GM15510 (cell line): Measurements from ENCODE around the gene CYFIP1.

Source experiments
- POLR2A ChIP-seq: IDR thresholded peaks from 3 replicates; pipeline ENCODE4 v1.6.1; 2011; ENCODE audit warnings: borderline replicate concordance; ENCODE audit not compliant: insufficient read length; ENCODE audit errors: extremely low read depth

The CYFIP1 gene

GRCh38 chr15:22978691-22979237 is 1.4 kb downstream of the CYFIP1 start:
- no peak for TF ChIP-seq POLR2A

DNA sequence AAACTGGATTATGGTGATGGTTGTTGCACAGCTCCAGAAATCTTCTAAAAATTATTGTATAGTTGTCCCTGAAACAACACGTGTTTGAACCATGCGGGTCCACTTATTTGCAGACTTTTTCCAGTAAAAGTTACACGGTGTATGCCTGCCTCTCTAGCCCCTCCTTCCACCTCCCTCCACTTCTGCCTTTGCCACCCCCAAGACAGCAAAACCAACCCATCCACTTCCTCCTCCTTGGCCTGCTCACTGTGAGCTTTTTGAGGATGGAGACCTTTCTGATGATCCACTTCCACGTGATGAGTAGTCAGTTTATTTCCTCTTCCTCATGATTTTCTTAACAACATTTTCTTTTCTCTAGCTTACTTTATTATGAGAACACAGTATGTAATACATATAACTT is 5.4 kb downstream of the CYFIP1 start:
- no peak for TF ChIP-seq POLR2A

- TF ChIP-seq POLR2A, result no peak
Observed at GRCh38 chr15:22973987-22974386, 6.2 kb downstream of the CYFIP1 start.

DNA sequence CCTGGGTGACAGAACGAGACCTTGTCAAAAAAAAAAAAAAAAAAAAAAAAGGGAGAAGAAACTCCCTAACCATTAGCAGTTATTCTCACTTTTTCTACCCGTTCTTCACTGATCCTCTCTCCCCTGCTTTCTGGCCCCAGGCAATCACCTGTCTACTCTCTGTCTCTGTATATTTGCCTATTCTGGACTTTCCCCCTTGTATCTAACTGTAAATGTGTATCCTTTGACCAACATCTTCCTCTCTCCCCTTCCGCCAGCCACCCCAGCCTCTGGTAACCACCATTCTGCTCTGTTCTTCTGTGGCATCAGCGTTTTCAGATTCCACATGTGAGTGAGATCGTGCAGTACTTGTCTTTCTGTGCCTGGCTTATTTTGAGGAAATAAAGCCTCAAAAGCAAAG is 6.9 kb downstream of the CYFIP1 start:
- TF ChIP-seq POLR2A, result no peak

DNA sequence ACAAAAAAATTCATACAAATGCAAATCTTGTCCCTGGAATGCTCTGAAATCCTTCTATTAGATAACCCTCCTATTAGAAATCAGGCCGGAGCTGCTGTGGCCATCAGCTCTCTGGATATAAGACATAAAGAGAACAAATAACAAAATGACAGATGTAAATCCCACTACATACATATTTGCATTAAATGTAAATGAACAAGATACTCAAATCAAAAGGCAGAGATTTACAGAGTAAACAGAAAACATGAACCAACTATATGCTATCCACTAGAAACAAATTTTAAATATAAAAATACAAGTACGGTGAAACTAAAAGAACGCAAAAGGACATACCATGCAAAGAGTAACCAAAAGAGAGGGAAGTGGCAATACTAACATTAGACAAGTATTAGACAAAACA is 10.7 kb downstream of the CYFIP1 start:
- TF ChIP-seq POLR2A, result no peak

- TF ChIP-seq POLR2A, result no peak
Observed at GRCh38 chr15:22968366-22968765, 11.8 kb downstream of the CYFIP1 start.

DNA sequence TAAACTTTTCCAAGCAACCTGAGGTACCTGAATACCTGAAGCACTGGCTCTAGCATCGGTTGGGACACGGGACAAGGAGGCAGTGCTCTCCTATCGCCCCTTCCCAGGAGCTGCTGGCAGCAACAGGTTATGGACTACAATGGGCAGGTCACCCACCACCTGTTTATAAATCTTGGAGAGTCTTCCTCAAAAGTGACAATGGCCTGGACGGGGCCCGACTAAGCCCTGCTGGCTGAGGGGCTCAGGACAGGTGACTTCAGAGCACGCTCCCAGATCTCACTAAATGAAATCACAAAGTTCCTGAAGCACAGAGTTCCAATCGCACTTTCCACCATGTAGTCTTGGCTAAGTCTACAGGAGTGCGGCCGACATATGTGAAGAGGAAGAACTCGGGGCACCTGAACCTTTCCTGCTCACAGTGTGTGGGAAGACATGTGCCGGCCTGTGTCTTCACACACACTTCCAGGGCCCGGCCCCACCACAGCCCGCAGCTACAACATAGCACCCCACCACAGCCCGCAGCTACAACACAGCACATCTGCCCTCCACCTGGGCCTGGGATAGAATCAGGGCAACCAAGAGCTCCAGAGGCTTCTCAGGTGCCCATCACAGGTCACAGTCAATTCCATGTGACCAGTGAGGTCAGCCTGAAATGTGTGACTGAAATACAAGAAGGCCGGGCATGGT is 12.9 kb downstream of the CYFIP1 start:
- TF ChIP-seq POLR2A, result no peak

DNA sequence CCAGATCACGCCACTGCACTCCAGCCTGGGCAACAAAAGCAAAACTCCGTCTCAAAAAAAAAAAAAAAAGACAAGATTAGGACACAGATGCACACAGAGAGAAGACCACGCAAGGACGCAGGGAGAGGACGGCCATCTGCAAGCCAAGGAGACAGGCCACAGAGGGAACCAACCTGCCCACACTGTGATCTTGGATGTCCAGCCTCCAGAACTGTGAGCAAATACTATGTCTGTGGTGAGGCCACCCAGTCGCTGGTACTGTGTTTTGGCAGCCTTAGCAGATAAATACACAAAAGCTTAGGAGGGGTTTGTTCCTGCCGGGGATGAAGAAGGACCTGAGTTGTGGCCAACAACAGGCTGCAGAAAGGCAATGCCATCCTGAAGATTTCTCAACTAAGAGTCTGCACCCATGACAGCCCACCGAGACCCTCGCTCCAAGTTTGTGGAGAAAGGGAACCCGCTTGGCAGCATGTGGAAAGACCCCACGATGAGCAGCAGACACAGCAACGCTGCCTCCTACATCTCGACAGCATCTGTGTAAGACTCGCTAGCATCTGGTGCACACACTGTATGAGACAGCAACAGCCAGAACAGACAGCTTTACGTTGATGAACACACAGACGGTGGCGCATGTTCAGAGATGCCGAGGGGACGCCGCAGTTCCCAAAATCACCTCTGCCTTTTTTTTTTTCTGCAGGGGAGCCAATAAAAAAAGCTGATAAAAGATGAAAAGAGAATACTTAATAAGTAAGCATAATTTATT is 13.7 kb downstream of the CYFIP1 start:
- TF ChIP-seq POLR2A, result no peak

DNA sequence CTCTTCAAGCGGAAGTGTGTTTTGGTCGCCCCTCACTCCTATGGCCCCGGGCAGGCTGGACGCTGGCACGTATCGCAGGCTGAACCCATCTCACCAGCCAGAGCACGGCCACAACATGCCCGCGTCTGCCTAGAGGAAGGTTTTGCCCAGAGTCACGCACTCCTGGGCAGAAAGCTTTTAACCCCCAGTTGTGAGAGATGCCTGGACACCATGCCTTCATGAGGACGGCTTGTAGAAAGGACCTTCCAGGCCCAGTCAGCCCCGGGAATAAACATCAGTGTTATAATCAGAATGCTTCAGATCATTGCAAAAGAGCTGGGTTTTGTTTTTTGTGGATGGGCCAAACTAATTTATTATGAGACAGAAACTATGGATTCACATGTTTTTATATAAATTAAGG is 16.5 kb downstream of the CYFIP1 start:
- no peak for TF ChIP-seq POLR2A

- no peak for TF ChIP-seq POLR2A
Observed at GRCh38 chr15:22962611-22963010, 17.6 kb downstream of the CYFIP1 start.

DNA sequence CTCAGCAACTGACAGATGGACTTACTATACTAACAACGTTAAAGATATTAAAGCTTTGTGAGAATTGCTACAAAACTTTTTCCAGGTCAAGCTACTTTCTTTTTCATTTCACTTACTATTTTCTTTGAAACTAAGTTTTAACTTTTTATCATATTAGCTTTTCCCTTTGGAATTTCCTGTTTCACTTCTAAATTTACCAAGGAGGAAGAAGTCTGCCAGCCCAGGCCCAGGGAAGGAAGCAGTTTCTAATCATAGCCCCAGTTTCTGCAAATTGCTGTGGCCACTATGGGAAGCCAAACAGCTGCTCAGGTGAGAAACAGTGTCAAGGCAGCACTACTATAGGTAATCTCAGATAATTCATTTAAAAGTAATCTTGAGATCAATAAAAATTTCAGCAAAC is 18.4 kb downstream of the CYFIP1 start:
- TF ChIP-seq POLR2A, result no peak

- TF ChIP-seq POLR2A, result no peak
Observed at GRCh38 chr15:22960556-22960955, 19.6 kb downstream of the CYFIP1 start.

GRCh38 chr15:22960126-22960525 is 20.0 kb downstream of the CYFIP1 start:
- TF ChIP-seq POLR2A, result no peak

- no peak for TF ChIP-seq POLR2A
Observed at GRCh38 chr15:22959321-22960101, 20.7 kb downstream of the CYFIP1 start.

DNA sequence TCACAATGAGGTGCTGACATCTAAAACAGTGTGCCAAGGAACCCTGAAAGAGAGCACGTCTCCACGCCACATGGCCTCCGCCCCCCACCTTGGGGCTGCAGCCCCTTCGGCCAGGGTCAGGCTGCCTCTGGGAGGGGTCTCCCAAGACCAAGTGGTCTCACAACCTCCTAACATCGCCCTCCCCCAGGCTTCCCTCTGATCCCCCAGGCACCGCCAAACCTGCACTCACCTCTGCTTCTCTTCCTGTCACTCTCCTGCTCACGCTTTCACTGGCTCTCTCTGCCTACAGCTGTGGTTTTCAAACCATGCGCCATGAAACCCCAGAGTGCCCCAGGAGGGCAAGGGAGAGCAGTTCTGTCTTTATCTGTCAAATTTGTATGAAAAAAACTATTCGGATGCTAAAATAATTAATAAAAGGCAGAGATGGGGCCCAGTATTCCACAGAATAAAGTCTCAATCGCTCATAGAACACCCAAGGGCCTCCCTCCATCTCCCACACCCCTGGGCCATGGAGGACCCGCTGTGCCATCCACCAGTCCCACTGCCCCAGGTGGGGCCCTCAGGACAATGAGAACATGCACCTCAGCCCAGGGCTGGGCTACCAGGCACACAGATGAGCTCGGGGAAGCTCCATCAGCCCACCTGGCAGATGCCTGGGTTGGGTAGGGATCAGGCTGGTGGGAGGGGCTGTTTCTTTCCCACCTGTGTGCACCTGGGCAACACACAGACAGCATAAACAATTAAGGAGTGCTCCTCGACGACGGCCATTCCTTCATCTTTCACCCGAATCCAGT is 21.5 kb downstream of the CYFIP1 start:
- no peak for TF ChIP-seq POLR2A

DNA sequence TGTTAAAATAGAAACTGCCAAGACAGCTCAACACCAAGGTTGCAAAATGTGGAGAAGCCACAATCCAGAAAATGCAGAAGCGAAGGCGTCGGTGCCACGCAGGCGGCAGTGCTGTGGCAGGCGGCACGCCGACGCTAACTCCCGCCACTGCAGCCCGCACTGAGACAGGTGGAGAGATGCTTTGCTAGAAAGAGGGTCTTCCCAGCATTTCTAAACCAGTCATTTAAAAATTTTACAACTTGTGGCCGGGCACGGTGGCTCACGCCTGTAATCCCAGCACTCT is 23.2 kb downstream of the CYFIP1 start:
- no peak for TF ChIP-seq POLR2A
